T-cell (primary cell): ENCODE results near the gene PIK3R2. TPM values are rescaled to one million over a fixed set of nuclear protein-coding genes. Genes with fewer than 3 reads are reported as not detected.
A peak's percentile ranks its signal among the peaks of the same experiment; 100 is the strongest.

ENCODE experiments used
- ATAC-seq, 4 experiments: fragments of 200-7000 bp in 3 of 4; fragments of 150-1000 bp in 1 of 4; cut with Tn5 transposase; replicated peaks in 1 of 4; 1 replicate in 3 of 4; 2 replicates in 1 of 4; pipeline ENCODE4 v1.10.0; 2021; ENCODE audit warnings: moderate library complexity in 3 of 4, mild to moderate bottlenecking in 2 of 4, moderate number of reproducible peaks in 1 of 4
- CTCF ChIA-PET, 2 donors: fragments of 300-600 bp; sonication (Branson Sonifier 250); formaldehyde crosslinking; loops; one replicate each; lab custom pipeline; 2022; ENCODE audit warnings: antibody characterized with exemption in 2 of 2; lab: Charles Lee
- POLR2A ChIA-PET, 2 donors: fragments of 300-600 bp; sonication (Branson Sonifier 250); formaldehyde crosslinking; loops; one replicate each; lab custom pipeline; 2022; ENCODE audit warnings: antibody characterized with exemption in 2 of 2; lab: Charles Lee
- DNase-seq, 35 experiments: peaks; one replicate each; pipeline versions ENCODE4 v3.0.0 to v3.0.0-alpha.2; 2013 to 2023
- H3K27ac ChIP-seq: one replicate; pipeline ENCODE4 v1.5.1; 2013; ENCODE audit warnings: low read length
- H3K27me3 ChIP-seq, 2 experiments: replicated peaks in 1 of 2; 1 replicate in 1 of 2; 2 replicates in 1 of 2; pipeline versions ENCODE4 v1.6.1 to v1.7.0; 2013; ENCODE audit warnings: low read length in 1 of 2, mixed read lengths in 1 of 2; ENCODE audit not compliant: control insufficient read depth in 2 of 2, insufficient read depth in 2 of 2; ENCODE audit errors: extremely low read depth in 1 of 2
- H3K36me3 ChIP-seq, 2 donors: 1 replicate in 1 of 2; 2 replicates in 1 of 2; pipeline versions ENCODE4 v1.6.1 to v1.7.0; 2013; ENCODE audit warnings: low read length in 1 of 2; ENCODE audit not compliant: control insufficient read depth in 2 of 2, insufficient read depth in 1 of 2; ENCODE audit errors: extremely low read depth in 1 of 2
- H3K4me1 ChIP-seq, 2 experiments: 1 replicate in 1 of 2; 2 replicates in 1 of 2; pipeline versions ENCODE4 v1.6.1 to v1.7.0; 2013; ENCODE audit warnings: low read length in 2 of 2, mixed read lengths in 1 of 2; ENCODE audit not compliant: insufficient read depth in 2 of 2, control insufficient read depth in 1 of 2; ENCODE audit errors: extremely low read depth in 1 of 2
- H3K4me3 ChIP-seq, 2 donors: 1 replicate in 1 of 2; 2 replicates in 1 of 2; pipeline versions ENCODE4 v1.5.1 to v1.7.0; 2013; ENCODE audit warnings: mild to moderate bottlenecking in 2 of 2, low read length in 1 of 2, moderate library complexity in 1 of 2; ENCODE audit not compliant: control insufficient read depth in 1 of 2; ENCODE audit errors: extremely low read depth in 1 of 2
- H3K9me3 ChIP-seq: 2 replicates; pipeline ENCODE4 v1.7.0; 2013
- H3K27ac Mint-ChIP-seq, 2 donors: one replicate each; pipeline ENCODE4 v1.8.0; 2020 to 2021; ENCODE audit warnings: mild to moderate bottlenecking in 2 of 2, mixed read lengths in 2 of 2
- H3K27me3 Mint-ChIP-seq, 2 donors: one replicate each; pipeline ENCODE4 v1.8.0; 2021 to 2022; ENCODE audit warnings: mixed read lengths in 2 of 2
- H3K36me3 Mint-ChIP-seq: one replicate; pipeline ENCODE4 v1.8.0; 2021; ENCODE audit warnings: mixed read lengths
- H3K4me1 Mint-ChIP-seq, 3 donors: one replicate each; pipeline ENCODE4 v1.8.0; 2020 to 2022; ENCODE audit warnings: mixed read lengths in 3 of 3, mild to moderate bottlenecking in 1 of 3
- H3K4me3 Mint-ChIP-seq, 3 donors: one replicate each; pipeline ENCODE4 v1.8.0; 2020 to 2022; ENCODE audit warnings: mild to moderate bottlenecking in 3 of 3, mixed read lengths in 3 of 3, moderate library complexity in 3 of 3
- H3K9me3 Mint-ChIP-seq, 3 donors: one replicate each; pipeline ENCODE4 v1.8.0; 2020 to 2022; ENCODE audit warnings: mixed read lengths in 3 of 3
- WGBS: methylation state at CpG from one replicate; pipeline ENCODE4 v1.1.5; 2013; ENCODE audit warnings: missing lambda C conversion rate; ENCODE audit not compliant: insufficient coverage; 5-methylcytosine and 5-hydroxymethylcytosine counted together
- total RNA-seq, 35 experiments: library from RNA in 6 of 35; stranded (reverse) in 6 of 35; fragments of 120-200 nt in 1 of 35; gene quantifications; one replicate each; pipeline versions ENCODE4 v1.2.1 to v1.2.4 and lab custom pipeline; 2013 to 2026

PIK3R2 gene
- total RNA-seq, 5 donors from 2014 or later (not counting 1 experiment from before 2014, with no cell fraction given): 11.8 to 25.5 (median 17.6) TPM

DNA sequence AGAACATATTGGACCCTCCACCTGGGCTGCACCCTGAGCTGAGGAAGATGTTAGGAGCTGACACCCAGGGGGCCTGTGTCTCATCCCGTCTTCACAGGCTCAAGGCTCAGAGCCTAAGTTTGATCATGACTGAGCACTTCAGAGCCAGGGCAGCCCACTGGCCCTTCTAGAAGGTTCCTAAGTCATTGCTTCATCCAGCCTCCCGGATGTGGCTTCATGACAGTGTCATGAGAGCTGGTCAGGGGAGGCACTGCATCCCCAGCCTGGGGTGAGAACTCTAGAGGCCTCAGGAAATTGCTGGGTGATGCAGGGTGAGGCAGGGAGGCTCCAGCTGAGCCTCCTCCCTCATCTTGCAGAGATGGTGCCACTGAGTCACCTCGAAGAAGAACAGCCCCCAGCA lies 24.9 kb upstream of the PIK3R2 start:
- ATAC-seq: no peak
- no peak for DNase-seq

GRCh38 chr19:18128805-18129204 lies 24.2 kb upstream of the PIK3R2 start:
- H3K4me3 Mint-ChIP-seq: no peak overlapping the region
- Histone ChIP-seq H3K36me3 (peaks cover 29 to 75% of the 10 kb centered on the region in 2 donors), H3K27ac (no peak overlapping the region), H3K4me1 (peaks cover 0 to 21% of the 10 kb centered on the region in 2 experiments), H3K4me3 (no peak overlapping the region), H3K9me3 (no peaks in the 10 kb centered on the region), H3K27me3 (no peaks in the 10 kb centered on the region)
- H3K36me3 Mint-ChIP-seq: peaks cover 36% of the 10 kb centered on the region
- POLR2A ChIA-PET: no interaction called here
- peaks cover 0 to 5% (median 0%) of the 10 kb centered on the region in 3 donors for H3K4me1 Mint-ChIP-seq
- no peak overlapping the region for H3K27ac Mint-ChIP-seq
- H3K27me3 Mint-ChIP-seq: no peaks in the 10 kb centered on the region
- WGBS: 100% methylated on average over 1 of the region's 12 CpGs
- DNase-seq (no peak), ATAC-seq (no peak)
- H3K9me3 Mint-ChIP-seq: no peaks in the 10 kb centered on the region
- CTCF ChIA-PET: no interaction called here

More for the DNA sequence above, 24.9 kb upstream of the PIK3R2 start:
- Histone ChIP-seq H3K4me3 (no peak overlapping the region), H3K9me3 (no peaks in the 10 kb centered on the region), H3K36me3 (peaks cover 34 to 76% of the 10 kb centered on the region in 2 donors), H3K27me3 (no peaks in the 10 kb centered on the region), H3K27ac (no peak overlapping the region), H3K4me1 (peaks cover 0 to 21% of the 10 kb centered on the region in 2 experiments)
- ChIA-PET CTCF (interaction anchor here in 1 of 2 donors (0.5 kb wide), 1 partner anchor 622 kb away, joined by 3 read pairs; no protein-coding TSS in a partner anchor), POLR2A (no interaction called here)
- H3K4me1 Mint-ChIP-seq: peaks cover 0 to 5% (median 0%) of the 10 kb centered on the region in 3 donors
- 63% methylated on average over 2 of the region's 3 CpGs for WGBS
- no peaks in the 10 kb centered on the region for H3K9me3 Mint-ChIP-seq
- H3K27me3 Mint-ChIP-seq: no peaks in the 10 kb centered on the region
- no peak overlapping the region for H3K4me3 Mint-ChIP-seq
- peaks cover 39% of the 10 kb centered on the region for H3K36me3 Mint-ChIP-seq
- H3K27ac Mint-ChIP-seq: peak overlapping the region in 1 of 2 donors; percentile 43

DNA sequence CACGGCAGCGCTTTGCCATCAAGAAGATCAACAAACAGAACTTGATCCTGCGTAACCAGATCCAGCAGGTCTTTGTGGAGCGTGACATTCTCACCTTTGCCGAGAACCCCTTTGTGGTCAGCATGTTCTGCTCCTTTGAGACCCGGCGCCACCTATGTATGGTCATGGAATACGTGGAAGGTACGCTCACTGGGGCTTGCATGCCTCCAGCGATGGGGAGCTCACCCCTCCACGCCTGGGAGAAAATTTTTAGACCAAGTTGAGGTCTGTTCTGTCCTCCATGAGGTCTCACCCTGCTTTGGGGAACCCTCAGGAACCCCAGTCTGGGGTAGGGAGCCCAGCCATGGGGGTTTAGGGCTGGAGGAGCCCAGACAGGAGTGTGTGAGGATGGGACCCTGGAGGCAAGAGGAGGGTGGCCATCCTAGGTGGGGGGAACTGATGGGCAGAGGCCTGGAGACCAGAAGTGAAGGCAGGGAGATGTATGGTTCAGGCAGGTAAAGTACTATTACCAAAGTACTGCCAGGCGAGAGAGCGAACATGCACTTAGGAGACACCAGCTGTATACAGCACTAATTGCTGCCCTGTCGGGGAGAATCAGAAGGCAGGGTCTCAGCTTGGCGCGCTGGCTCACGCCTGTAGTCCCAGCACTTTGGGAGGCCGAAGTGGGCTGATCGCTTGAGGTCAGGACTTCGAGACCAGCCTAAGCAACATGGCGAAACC lies 22.3 kb upstream of the PIK3R2 start:
- Mint-ChIP-seq H3K4me1 (peaks cover 0 to 5% (median 0%) of the 10 kb centered on the region in 3 donors), H3K36me3 (peaks cover 38% of the 10 kb centered on the region), H3K9me3 (no peaks in the 10 kb centered on the region), H3K4me3 (no peak overlapping the region), H3K27me3 (no peaks in the 10 kb centered on the region), H3K27ac (peak overlapping the region in 1 of 2 donors; percentile 39)
- H3K4me3 ChIP-seq: no peak overlapping the region
- no peak for DNase-seq
- ATAC-seq: no peak
- H3K9me3 ChIP-seq: no peaks in the 10 kb centered on the region
- CTCF ChIA-PET: no interaction called here
- POLR2A ChIA-PET: no interaction called here
- no peaks in the 10 kb centered on the region for H3K27me3 ChIP-seq
- H3K36me3 ChIP-seq: peaks cover 19 to 81% of the 10 kb centered on the region in 2 donors
- WGBS: 97% methylated on average over 21 of the region's 21 CpGs
- H3K27ac ChIP-seq: no peak overlapping the region
- peaks cover 0 to 18% of the 10 kb centered on the region in 2 experiments for H3K4me1 ChIP-seq

- 91% methylated on average over 28 of the region's 31 CpGs for WGBS
- Mint-ChIP-seq H3K36me3 (peaks cover 35% of the 10 kb centered on the region), H3K9me3 (no peaks in the 10 kb centered on the region), H3K4me3 (no peak overlapping the region), H3K27me3 (no peaks in the 10 kb centered on the region), H3K27ac (no peak overlapping the region), H3K4me1 (peaks cover 0 to 3% (median 0%) of the 10 kb centered on the region in 3 donors)
- H3K4me1 ChIP-seq: peaks cover 0 to 18% of the 10 kb centered on the region in 2 experiments
- ATAC-seq (no peak), DNase-seq (no peak)
- ChIA-PET POLR2A (no interaction called here), CTCF (no interaction called here)
- peaks cover 18 to 82% of the 10 kb centered on the region in 2 donors for H3K36me3 ChIP-seq
- no peak overlapping the region for H3K4me3 ChIP-seq
- H3K9me3 ChIP-seq: no peaks in the 10 kb centered on the region
- no peaks in the 10 kb centered on the region for H3K27me3 ChIP-seq
- no peak overlapping the region for H3K27ac ChIP-seq
These were observed 20.9 kb upstream of the PIK3R2 start for GRCh38 chr19:18131841-18132596.

- Mint-ChIP-seq H3K27me3 (no peaks in the 10 kb centered on the region), H3K36me3 (peaks cover 30% of the 10 kb centered on the region), H3K9me3 (no peaks in the 10 kb centered on the region), H3K27ac (no peak overlapping the region), H3K4me3 (no peak overlapping the region), H3K4me1 (no peaks in the 10 kb centered on the region)
- H3K27me3 ChIP-seq: no peaks in the 10 kb centered on the region
- H3K27ac ChIP-seq: no peak overlapping the region
- no peak for DNase-seq
- H3K4me1 ChIP-seq: no peaks in the 10 kb centered on the region
- no peaks in the 10 kb centered on the region for H3K9me3 ChIP-seq
- no peak for ATAC-seq
- no peak overlapping the region for H3K4me3 ChIP-seq
- WGBS: 95% methylated on average over 13 of the region's 18 CpGs
- H3K36me3 ChIP-seq: peaks cover 25 to 78% of the 10 kb centered on the region in 2 donors
- ChIA-PET CTCF (no interaction called here), POLR2A (no interaction called here)
These were observed 17.0 kb upstream of the PIK3R2 start for GRCh38 chr19:18135712-18136584.

- Mint-ChIP-seq H3K27ac (no peak overlapping the region), H3K36me3 (peaks cover 28% of the 10 kb centered on the region), H3K4me1 (no peaks in the 10 kb centered on the region), H3K9me3 (no peaks in the 10 kb centered on the region), H3K27me3 (no peaks in the 10 kb centered on the region), H3K4me3 (no peak overlapping the region)
- H3K27me3 ChIP-seq: no peaks in the 10 kb centered on the region
- H3K27ac ChIP-seq: no peak overlapping the region
- ChIA-PET POLR2A (interaction anchor here in 1 of 2 donors (0.6 kb wide), 1 partner anchor 134 kb away, joined by 3 read pairs; no protein-coding TSS in a partner anchor), CTCF (no interaction called here)
- no peak for ATAC-seq
- peaks cover 23 to 80% of the 10 kb centered on the region in 2 donors for H3K36me3 ChIP-seq
- H3K4me3 ChIP-seq: no peak overlapping the region
- H3K9me3 ChIP-seq: no peaks in the 10 kb centered on the region
- no peaks in the 10 kb centered on the region for H3K4me1 ChIP-seq
- DNase-seq: no peak
- WGBS: 91% methylated on average over 11 of the region's 11 CpGs
These were observed 15.7 kb upstream of the PIK3R2 start for GRCh38 chr19:18137242-18137641.
